Subcutaneous adipose tissue (tissue), 4 donors: ENCODE data around the gene SPATA17. TPM values are rescaled to one million over a fixed set of nuclear protein-coding genes. Genes with fewer than 3 reads are reported as not detected.

Experiments
- total RNA-seq, 4 donors: library from RNA; depleted of rRNA; stranded (reverse); fragments of >200 nt; gene quantifications; one replicate each; pipeline ENCODE4 v1.1.0, GENCODE V29; 2016
- TF ChIP-seq, protein P1 (sequence below): fragments of 450-650 bp; IDR thresholded peaks from one replicate; pipeline ENCODE4 v1.5.1; 2016; ENCODE audit warnings: low read depth, mild to moderate bottlenecking, control low read depth, antibody characterized with exemption, moderate library complexity

SPATA17 gene
- total RNA-seq, 4 donors from 2014 or later, result 1.5 TPM; not detected in 3

DNA sequence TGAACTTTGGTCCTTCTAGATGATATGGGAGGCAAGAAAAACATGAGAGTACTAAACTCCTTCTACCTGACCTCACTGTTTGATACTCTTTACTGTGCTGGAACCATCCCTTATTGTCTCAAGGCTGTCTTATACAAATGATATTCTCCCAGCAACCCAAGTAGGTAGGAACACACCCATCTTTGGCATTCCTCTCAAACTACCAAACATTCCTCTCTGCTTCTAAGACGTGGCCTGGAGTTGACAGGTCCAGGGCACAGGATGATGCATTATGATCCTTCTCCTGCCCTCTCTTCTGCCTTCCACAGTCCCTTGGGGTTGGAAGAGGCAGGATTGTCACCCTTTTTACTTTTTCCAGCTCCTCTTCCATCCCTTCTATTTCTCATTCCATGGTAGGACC lies 90.5 kb downstream of the SPATA17 start:
- TF ChIP-seq, protein P1, sequence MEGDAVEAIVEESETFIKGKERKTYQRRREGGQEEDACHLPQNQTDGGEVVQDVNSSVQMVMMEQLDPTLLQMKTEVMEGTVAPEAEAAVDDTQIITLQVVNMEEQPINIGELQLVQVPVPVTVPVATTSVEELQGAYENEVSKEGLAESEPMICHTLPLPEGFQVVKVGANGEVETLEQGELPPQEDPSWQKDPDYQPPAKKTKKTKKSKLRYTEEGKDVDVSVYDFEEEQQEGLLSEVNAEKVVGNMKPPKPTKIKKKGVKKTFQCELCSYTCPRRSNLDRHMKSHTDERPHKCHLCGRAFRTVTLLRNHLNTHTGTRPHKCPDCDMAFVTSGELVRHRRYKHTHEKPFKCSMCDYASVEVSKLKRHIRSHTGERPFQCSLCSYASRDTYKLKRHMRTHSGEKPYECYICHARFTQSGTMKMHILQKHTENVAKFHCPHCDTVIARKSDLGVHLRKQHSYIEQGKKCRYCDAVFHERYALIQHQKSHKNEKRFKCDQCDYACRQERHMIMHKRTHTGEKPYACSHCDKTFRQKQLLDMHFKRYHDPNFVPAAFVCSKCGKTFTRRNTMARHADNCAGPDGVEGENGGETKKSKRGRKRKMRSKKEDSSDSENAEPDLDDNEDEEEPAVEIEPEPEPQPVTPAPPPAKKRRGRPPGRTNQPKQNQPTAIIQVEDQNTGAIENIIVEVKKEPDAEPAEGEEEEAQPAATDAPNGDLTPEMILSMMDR, result no peak

DNA sequence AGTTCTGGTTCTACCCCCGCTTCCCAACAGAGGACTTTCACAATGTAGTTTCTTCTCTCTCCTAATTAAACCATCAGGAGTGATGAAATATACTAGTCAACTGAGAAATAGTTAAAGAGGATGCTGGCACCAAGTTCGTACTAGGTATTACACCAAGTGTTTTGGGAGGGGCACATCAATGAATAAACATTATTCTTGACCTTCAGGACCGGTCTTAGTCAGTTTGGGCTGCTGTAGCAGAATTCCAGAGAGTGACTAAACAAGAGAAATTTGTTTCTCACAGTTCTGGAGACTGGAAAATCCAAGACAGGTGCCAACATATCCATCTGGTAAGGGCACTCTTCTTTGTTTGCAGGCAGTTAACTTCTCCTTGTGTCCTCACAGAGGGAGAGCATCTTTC lies 103.8 kb downstream of the SPATA17 start:
- TF ChIP-seq, protein P1, result no peak

DNA sequence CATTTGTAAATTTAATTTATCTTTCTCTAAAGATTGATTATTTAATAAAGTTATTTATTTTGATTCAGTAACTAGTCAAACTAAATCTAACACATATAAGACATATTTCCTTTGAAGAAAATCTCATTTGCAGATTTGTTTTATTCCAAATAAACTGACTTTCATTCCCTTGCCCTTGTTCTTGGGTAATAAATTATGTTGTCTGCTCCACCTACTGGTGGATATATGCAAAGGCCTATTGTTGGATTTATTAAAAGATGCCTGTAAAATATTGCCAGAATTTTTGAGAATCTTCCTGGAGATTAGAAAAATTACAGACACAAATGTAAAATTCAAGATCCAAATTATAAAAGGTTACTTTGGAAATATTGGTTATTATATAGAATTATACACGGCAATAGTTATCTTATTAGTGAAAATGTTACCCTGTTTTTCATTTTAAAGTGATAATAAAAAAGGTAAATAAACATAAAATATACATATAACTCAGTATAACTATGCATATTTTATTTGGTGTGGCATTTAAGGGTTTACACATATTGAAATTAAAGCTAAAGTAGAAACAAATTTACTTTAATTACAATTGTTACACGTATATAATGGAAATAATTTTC lies 116.1 kb downstream of the SPATA17 start:
- TF ChIP-seq, protein P1, result no peak

DNA sequence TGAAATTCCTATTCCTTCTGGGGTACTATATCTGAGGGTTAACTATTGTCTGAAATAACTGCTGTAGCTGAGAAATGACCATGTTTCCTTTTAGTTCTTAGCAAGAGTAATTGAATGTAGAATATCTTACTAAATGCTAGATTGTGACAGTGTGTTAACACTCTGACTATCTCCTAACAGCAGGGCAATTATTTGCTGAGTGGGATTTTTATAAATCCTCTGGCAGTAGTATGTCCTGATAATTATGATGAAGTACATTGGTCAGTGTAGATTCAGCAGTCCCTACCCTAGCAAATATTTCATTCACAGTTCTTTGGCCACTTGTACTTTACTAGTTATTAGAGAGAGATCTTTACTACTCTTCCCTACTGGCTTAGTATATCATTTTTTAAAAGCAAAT lies 138.6 kb downstream of the SPATA17 start:
- TF ChIP-seq, protein P1, result no peak

DNA sequence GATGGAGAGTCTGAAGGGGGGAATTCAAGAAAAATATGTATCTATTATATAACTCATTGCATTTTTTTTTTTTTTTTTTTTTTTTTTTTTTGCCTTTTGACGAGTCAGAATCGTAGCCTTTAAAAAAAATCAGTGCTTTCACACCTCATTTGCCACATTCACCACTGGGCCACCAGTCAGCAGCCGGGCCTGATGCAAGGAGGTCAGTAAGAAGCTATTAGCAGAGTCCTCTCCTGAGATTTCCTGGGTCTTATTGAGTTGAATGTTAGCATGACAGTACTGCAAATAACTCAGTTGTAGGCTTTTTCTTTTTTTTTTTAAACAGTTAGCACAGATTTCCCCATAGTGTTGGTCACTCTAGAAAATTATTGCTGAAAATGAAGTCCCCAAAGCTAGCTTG lies 139.8 kb downstream of the SPATA17 start:
- TF ChIP-seq, protein P1, result no peak

DNA sequence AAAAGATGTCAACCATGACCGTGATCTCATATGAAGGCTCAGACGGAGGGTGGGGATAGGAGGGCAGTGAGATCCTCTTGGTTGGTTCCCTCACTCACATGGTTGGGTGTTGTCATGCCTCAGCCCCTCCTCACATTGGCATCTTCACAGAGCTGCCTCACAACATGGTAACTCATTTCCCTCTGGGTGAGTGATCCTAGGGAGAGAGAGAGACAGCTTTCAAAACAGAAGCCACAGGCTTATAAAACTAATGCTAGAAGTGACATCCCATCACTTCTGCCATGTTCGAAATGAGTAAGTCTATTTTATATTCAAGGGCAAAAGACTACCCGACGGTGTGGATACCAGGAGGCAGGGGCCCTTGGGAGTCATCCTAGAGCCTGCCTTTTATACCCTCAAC lies 145.5 kb downstream of the SPATA17 start:
- TF ChIP-seq, protein P1, result no peak

DNA sequence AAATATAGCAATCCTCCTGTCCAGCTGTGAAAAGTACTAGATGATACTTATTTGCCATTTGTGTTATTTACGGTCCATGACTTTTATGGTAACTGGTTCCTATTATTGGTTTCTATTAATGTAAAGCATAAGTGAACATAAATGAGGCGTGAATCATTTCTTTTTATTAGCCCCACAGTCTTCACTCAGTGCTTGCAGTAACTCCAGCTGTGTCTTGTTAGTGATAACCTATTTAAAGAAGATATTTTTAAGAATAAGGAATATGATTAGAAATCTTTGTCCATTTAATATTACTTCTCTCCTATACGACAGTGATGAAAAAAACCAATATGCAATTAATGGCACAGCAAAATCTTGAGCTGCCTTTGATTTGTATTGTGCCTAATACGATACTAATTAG lies 149.9 kb downstream of the SPATA17 start:
- TF ChIP-seq, protein P1, result no peak
